Measurements from ENCODE around the gene CEMIP.

DNA sequence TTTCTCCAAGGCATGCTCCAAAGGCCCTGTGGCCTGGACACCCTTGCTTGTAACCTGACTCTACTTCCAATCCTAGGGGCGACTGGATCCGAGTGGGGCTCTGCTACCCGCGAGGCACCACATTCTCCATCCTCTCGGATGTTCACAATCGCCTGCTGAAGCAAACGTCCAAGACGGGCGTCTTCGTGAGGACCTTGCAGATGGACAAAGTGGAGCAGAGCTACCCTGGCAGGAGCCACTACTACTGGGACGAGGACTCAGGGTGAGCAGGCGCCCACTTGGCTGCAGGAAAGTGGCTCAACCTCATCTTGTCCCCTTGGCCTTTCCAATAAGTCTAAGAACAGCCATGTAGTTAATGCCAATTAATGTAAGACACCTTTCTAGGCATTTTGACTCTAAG is 158.5 kb downstream of the CEMIP start:
- TF ChIP-seq, protein P1, sequence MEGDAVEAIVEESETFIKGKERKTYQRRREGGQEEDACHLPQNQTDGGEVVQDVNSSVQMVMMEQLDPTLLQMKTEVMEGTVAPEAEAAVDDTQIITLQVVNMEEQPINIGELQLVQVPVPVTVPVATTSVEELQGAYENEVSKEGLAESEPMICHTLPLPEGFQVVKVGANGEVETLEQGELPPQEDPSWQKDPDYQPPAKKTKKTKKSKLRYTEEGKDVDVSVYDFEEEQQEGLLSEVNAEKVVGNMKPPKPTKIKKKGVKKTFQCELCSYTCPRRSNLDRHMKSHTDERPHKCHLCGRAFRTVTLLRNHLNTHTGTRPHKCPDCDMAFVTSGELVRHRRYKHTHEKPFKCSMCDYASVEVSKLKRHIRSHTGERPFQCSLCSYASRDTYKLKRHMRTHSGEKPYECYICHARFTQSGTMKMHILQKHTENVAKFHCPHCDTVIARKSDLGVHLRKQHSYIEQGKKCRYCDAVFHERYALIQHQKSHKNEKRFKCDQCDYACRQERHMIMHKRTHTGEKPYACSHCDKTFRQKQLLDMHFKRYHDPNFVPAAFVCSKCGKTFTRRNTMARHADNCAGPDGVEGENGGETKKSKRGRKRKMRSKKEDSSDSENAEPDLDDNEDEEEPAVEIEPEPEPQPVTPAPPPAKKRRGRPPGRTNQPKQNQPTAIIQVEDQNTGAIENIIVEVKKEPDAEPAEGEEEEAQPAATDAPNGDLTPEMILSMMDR (IDR thresholded peaks at IDR 0.05), result no peak
- TF ChIP-seq POLR2A (IDR thresholded peaks at IDR 0.05), result no peak

Data from lower leg skin (tissue), 3 donors.